HG03460 (cell line): ENCODE data around the gene GALP.
"Not testable (repeated sequence)": the region's sequence is repeated elsewhere in the genome, so short reads cannot be mapped to it uniquely, and the experiment has no call there.

Experiments
- ATAC-seq: cut with Tn5 transposase; IDR thresholded peaks from one replicate; pipeline ENCODE4 v1.9.1; 2021; ENCODE audit not compliant: unreplicated experiment

The GALP gene

DNA sequence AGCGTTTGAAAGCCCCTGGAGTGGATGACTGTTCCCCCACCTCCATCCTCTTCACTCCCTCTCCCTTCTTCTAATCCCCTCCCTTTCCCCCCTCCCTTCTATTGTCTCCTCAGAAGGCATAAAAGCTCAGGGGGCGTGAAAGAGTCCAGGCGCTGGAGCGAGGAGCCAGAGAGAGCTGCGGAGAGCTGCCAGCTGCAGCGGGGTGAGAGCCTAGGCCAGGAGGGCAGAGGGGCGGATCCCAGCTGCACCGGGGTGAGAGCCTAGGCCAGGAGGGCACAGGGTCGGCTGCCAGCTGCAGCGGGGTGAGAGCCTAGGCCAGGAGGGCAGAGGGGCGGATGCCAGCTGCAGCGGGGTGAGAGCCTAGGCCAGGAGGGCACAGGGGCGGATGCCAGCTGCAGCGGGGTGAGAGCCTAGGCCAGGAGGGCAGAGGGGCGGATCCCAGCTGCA lies at the start of gene GALP:
Gene GALP (plus strand): TSS at position 148 of the 447 bp plus-strand sequence. CDS start 1,101 bp downstream, outside the sequence.
- ATAC-seq: not testable (repeated sequence)

DNA sequence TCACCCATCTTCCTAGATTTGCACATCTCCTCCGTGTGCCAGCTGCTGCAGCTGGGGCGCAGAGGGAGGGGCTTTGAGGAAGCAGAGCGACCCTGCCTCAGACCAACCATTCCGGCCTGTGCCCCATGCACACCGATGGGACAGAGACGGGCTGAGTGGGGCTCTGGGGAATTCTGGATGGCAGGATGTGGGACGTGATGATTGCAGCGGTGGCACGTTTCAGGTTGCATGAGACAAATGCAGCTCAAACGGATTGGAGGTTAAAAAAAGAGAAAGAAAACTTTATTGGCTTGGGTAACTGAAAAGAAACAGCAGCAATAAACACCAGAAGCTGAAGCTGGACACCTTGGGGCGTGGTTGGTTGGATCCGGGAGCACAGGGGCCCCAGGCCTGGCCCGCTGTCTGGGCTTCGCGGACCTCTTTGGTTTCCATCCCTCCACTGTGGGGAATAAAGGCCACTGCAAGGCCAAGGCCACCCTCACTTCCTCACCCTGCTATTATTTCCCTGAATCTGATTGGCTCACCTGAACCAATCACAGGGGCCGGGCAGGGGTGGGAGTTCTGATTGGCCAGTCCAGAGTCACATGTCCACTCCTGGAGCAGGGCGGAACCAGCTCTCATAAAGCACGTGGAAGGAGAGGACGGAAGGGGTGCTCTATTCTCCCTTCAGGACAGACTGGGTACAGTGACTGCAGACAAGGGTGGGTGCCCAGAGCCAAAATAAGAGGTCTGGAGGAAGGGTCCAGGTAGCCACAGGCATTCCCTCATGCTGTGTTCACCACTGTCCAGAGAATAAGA lies 48.6 kb upstream of the GALP start:
- ATAC-seq: no peak

DNA sequence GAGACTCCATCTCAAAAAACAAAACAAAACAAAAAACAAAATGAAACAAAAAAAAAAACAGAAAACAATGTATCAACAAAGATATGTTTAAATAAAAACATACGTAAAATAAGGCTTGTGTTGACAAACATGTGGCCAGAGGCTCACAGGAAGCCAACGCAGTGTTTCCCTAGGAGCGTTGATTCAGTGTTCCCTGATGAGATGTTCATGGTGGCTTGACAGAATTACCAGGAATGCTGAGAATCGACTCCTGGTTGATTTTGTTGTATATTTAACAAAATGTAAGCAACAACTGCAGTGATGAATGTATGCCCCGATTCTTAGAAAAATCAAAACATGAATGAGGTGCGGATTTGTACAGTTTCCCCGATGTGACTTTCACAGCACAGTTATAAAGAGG lies 45.8 kb upstream of the GALP start:
- ATAC-seq: no peak

DNA sequence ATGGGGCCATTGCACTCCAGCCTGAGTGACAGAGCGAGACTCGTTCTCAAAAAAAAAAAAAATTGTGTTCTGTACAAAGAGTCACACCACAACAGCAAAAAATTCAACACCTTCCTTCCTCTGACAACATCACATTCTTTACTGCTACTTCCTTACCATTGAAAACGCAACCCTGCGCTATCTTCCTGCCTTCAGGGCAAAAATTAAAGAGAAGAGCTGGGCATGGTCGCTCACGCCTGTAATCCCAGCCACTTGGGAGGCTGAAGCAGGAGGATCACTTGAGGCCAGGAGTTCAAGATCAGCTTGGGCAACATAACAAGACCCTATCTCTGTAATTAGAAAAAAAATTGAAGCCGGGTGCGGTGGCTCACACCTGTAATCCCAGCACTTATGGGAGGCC lies 44.2 kb upstream of the GALP start:
- ATAC-seq: no peak

DNA sequence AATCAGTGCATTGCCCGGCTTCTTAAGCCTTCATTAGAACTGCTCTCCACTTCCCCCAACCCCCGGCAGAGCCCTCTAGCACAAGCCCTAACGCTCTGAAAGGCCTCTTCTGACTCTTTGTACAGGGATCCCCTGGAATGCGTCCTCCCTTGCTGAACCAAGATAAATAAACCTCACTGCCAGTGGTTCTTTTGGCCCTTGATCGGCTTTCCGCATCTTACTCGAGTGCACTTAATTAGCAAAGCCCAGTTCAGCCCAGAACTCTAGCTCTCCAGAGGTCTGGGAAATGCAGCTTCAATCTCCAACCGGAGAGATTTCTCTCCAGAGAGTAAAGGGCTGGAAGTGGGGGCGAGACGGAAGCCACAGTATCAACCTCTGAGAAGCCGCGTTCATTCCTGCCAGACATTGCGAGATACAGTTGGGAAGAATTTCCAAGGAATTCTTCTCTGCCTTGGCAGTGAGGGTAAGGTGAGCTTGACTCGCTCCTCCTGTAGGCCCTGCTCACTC lies 43.4 kb upstream of the GALP start:
- no peak for ATAC-seq

DNA sequence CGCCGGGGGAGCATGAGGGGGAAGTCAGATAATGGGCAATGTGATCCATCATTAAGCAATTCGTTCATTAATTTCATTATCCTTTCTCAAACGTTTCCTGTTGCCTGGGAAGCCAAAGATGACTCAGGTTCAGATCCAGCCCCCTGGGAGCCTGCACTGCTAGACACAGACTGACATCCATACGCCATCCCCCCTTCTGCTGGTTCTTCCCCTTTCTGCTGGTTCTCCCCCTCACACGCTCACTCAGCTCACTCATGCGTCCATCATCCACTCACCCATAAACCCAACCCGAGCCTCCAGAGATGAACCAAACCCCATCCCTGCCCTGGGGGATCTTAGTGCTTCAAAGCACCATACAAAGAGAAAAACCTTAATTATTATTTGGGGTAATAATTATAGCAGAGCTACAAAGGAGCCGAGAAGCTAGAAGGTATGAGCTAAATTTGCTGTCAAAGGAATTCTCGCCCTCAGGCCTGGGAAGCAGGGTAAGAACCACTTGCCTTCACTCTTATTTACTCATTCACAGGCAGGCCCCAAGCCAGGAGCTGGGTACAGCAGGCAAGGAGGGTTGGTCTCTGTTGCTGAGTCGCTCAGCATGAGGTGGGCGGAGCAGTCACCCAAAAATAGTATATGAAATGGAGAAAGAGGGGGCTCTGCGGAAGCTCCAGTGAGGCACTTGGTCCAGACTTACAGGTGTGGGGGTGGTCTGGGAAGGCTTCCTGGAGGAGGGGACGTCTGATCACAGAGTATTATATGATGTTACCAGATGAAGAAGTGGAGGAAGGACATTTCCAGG lies 41.8 kb upstream of the GALP start:
- ATAC-seq: peak; percentile 81

DNA sequence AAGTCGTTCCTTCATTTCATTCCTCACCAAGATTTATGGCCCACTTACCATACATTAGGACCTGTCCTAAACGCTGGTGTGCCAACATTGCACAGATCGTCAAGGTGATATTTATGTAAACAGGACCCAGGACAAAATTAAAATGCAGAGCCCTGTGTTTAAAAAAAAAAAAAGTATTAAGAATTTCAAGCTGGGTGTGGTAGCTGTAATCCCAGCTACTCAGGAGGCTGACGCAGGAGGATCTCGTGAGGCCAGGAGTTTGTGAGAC lies 41.2 kb upstream of the GALP start:
- ATAC-seq: no peak

DNA sequence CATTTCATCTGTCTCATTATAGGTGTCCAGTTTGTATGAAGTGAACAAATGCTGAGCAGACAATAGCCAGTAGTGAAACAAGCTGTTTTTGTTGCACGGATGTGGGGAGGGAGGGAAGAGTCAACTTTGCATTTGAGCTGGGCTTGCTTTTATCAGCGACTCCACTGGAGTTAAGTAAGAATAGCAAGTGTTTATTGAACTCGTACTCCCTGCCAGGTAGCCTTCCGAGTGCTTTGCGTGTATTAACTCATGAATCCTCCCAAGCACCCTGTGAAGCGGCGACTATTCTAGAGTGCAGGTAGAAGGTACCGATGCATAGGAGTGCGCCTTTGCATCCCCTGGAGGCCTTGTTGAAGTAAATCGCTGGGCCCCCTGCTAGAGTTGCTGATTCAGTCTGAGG lies 39.4 kb upstream of the GALP start:
- no peak for ATAC-seq

DNA sequence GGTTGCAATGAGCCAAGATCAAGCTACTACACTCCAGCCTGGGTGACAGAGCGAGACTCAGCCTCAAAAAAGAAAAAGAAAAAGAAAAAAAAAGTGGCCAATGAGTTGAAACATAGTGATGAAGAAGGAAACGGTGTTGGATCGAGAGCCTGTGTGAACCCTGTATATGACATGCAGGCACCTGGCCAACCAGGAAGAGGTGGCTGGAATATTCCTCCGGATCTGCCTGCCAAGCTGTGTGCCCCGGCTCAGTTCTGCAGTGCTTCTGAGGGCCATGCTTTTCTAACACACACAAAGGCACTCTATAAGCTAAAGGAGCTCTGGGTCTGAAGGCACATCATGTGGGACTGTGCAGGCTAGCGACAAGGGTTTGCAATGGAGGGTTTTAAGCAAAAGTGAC lies 38.4 kb upstream of the GALP start:
- no peak for ATAC-seq

DNA sequence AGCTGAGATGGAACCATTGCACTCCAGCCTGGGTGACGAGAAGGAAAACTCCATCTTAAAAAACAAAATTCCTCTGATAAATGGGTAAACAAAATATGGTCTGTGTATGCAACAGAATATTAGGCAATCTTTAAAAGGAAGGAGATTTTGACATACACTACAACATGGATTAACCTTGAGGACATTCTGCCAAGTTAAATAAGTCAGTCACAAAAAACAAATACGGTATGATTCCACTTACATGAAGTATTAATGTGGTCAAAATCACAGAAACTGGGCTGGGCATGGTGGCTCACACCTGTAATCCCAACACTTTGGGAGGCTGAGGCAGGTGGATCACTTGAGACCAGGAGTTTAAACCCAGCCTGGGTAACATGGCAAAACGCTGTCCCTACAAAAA lies 37.7 kb upstream of the GALP start:
- ATAC-seq: no peak

DNA sequence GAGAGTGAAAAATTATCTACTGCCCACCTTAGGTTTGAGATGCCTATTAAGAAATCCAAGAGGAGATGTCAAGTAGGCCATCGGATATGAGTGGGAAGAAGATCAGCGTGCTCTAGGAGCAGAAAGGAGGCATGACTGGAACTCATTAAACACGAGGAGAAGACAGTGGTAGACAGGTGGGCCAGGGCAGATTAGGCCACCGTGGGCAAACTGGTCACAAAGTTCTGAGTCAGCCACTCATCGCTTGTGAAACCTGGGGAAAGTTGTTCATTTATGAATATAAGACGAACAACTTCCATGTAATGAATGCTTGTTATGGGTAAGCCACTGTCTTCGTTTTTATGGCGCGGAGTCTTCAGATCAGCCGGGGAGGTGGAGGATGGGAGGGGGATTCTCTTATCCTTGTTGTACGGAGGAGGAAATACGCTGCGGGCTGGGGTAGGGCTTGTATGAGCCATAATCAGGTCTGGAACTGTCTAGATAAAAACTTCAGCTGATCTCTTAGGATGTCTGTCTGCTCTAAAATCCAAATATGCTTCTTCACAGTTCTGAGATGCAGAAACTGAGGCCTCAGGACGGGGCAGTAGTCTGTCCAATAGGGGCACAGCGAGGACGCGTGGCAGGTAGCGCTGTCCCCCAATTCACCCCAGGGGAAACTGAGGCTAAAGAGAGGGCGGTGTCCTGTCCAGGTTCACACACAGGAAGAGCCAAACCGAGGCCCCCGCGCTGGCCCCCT lies 35.8 kb upstream of the GALP start:
- ATAC-seq: no peak

DNA sequence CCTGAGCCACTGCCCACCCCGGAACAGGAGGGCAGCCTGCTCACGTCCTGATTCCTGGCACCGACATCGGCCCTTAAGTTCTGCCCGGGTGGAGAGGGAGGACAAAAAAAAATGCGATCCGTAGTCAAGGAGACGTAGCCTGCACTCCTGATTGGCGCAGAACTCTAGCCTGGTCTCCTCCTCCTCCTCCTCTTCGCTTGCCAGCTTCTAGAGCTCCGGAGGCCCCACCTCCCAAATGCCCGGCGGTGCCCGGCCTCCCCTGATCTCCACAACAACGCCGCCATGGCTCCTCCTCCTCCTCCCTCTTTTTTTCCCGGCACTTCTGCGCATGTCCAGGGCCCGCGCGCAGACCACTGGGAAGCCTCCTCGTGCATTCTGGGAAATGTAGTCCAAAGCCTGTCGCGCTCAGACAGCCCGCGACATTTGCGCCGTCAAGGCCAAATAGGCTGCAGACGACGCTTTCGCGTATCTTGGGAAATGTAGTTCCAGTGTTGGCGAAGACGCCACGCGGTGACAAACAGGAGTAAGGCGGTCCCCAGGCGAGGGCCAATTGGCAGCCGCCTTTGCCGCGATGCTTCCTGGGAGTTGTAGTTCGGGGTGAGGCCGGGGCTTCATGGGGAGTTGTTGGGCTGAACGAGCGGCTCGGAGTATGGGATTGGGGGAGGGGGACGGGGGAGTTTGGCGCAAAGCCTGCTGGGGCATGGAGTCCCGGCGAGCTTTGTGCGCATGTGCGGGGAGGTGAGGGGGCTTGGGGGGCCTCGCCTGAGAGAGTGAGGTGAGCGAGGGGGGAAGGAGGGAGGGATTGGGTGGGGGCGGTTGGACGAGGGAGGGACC lies 35.0 kb upstream of the GALP start, which contains the start of gene ZNF444:
Gene ZNF444 (plus strand): TSS at position 705 of the 834 bp plus-strand sequence. CDS start 5,625 bp downstream, outside the sequence.
- peak; percentile 90 for ATAC-seq

DNA sequence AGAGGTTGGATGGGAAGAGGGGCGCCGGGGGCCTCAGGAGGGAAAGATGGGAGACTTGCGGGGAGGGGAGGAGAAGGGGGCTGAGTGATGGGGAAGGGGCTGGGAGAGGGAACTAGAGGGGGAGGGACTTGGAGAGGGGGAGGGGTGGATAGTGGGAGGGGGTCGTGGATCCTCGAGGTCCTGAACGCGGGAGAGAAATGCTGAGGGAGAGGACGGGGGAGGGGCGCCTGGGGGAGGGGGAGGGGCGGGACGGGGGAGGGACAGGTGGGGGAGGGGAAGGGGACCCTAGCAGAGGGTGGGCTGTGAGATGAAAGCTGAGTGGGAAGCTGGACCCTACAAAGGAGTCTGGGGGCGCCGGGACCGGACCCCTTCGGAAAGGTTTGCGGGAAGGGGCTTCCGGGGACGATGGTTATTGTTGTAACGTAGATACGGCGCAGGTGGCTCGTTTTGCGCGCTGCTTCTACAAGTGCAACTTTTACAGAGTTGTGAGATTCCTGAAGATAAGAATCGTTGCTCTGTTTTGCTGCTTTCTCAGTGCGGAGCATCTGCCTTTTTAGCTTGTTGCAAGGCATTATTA lies 34.3 kb upstream of the GALP start:
- ATAC-seq: no peak

DNA sequence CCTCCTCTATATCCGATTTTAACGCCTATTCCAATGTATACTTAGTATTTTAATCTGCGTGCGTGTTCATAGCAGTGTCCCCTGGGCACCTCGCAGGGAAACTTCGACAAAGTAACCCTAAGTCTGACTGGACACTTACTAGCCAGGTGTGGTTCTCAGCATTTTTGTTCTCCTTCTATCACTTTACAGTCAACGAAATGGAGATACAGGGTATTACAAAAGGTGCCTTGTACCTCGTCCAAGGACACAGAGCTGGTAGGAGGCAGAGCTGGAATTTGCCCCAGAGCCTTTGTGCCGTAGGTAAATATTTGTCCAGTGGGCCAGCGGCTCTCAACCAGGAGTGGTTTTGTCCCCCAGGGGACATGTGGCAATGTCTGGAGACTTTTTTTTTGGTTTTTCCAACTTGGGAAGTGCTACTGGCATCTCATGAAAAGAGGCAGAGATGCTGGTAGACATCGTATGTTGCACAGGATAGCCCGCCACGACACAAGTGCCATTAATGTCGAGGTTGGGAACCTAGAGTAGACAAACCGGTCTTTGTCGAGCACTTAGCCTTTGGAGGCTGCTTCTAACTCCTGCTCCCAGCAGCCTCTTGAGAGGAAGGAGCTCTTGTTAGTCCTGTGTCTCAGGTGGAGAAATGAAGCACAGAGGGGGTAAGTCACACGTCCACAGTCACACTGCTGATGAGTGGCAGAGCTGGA lies 33.6 kb upstream of the GALP start:
- no peak for ATAC-seq

DNA sequence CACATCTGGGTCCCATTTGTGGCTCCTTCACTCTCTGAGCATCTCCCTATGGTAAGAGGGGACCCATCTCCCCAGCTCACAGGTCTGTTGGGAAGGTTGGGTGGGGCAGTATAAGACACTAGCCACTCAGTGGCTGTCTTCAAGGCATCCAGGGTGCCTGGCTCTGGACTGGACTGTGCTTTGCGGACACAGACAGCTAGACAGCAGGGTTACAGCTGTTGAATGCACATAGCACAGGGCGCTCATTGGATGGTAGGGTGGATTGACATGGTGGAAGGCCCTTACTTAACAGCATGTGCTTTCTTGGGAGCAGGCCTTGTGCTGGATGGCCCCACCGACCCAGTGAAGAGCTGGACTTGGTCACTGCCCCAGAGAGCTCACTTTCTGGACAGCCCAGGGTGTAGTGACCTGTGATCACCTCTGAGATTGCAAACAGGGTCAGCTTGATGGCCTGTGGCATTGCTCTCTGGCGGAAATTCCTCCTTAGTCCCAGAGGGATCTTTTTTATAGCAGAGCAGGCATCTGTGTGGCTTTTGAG lies 32.8 kb upstream of the GALP start:
- no peak for ATAC-seq

DNA sequence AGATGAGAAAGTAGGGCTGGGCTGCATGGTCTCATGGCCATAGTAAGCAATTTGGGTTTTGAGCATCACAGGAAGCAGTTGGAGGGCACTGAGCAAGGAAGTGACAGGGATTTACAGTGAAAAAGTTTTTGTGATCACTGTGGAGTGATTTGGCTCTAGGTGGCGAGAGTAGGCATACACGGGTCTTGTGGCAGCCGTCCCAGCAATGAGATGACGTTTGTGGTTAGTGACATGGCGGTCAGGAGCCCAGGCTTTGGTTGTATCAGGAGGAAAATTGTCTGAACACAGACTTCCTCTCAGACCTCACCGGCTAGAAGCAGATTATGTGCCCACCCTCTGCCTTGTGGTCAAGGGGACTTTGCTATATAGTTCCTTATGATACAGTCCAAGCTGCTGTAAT lies 31.4 kb upstream of the GALP start:
- no peak for ATAC-seq

DNA sequence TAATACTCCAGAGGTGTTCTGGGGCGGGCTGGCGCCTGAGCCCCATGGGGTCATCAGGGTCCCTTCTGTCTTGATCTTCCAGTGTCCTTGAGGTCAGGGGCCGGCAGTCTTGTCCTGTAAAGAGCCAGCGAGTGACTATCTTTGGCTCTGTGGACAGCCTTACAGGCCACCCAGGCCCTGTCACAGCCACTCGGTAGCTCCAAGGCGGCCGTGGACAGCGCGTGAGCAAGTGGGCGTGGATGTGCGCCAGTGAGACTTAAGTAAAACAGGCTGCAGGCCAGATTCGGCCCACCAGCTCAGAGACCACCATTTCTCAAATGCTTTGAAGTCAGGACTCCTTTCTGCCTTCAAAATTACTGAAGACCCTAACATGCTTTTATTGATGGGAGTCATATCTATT lies 31.0 kb upstream of the GALP start:
- no peak for ATAC-seq

DNA sequence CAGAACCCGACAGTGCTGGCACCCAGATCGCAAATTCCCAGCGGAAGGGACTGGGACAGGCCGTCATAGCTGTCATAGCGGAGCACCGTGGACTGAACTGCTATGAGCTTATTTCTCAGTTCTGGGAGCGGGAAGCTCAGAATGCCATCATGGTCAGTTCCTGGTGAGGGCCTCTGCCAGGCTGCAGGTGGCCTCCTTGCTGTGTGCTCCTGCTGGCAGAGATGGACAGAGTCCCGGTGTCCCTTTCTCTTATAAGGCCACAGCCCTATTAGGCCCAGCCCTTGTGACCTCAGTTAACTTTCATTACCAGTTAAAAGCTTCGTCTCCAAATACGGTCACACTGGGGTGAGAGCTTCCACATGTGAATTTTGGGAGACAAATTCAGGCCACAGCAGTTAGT lies 30.1 kb upstream of the GALP start:
- no peak for ATAC-seq

DNA sequence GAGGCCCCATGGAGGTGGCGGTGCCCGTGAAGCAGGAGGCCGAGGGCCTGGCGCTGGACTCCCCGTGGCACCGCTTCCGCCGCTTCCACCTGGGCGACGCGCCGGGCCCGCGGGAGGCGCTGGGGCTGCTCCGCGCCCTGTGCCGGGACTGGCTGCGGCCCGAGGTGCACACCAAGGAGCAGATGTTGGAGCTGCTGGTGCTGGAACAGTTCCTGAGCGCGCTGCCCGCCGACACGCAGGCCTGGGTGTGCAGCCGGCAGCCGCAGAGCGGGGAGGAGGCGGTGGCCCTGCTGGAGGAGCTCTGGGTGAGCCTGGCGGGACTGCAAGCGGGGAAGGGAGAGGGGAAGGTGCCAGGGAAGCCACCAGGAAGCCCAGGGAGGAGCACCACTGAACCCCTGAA lies 28.9 kb upstream of the GALP start:
- ATAC-seq: no peak
